Heart left ventricle (tissue), 16 donors: ENCODE results near the gene RHOV. TPM values are rescaled to one million over a fixed set of nuclear protein-coding genes. Genes with fewer than 3 reads are reported as not detected.

Source experiments
- ATAC-seq, 4 donors: fragments of 200-7000 bp; cut with Tn5 transposase; one replicate each; pipeline ENCODE4 v1.9.1; 2020 to 2022; ENCODE audit warnings: moderate library complexity in 4 of 4, mild to moderate bottlenecking in 3 of 4, moderate number of reproducible peaks in 1 of 4
- DNase-seq, 5 donors: peaks; one replicate each; pipeline ENCODE4 v3.0.0-alpha.2; 2020
- H3K27ac ChIP-seq, 12 donors: fragments of 200-600 bp; sonication (generic) in 4 of 12; one replicate each; pipeline versions ENCODE4 v1.5.0 to v1.8.0; 2016 to 2022; ENCODE audit warnings: mild to moderate bottlenecking in 2 of 12
- H3K27me3 ChIP-seq, 9 donors: fragments of 200-600 bp; sonication (generic) in 2 of 9; one replicate each; pipeline versions ENCODE4 v1.5.1 to v1.8.0; 2016 to 2022; ENCODE audit warnings: mild to moderate bottlenecking in 3 of 9
- H3K36me3 ChIP-seq, 9 donors: fragments of 200-600 bp; sonication (generic) in 2 of 9; one replicate each; pipeline versions ENCODE4 v1.5.0 to v1.8.0; 2018 to 2022; ENCODE audit warnings: mild to moderate bottlenecking in 2 of 9
- H3K4me1 ChIP-seq, 12 donors: fragments of 200-600 bp; sonication (generic) in 4 of 12; one replicate each; pipeline versions ENCODE4 v1.5.0 to v1.8.0; 2016 to 2022; ENCODE audit warnings: mild to moderate bottlenecking in 3 of 12
- H3K4me3 ChIP-seq, 12 donors: fragments of 200-600 bp; sonication (generic) in 4 of 12; one replicate each; pipeline versions ENCODE4 v1.5.0 to v1.8.0; 2017 to 2022; ENCODE audit warnings: mild to moderate bottlenecking in 9 of 12, moderate library complexity in 4 of 12
- H3K9me3 ChIP-seq, 12 donors: fragments of 200-600 bp; sonication (generic) in 4 of 12; one replicate each; pipeline versions ENCODE4 v1.5.0 to v1.8.0; 2016 to 2022; ENCODE audit warnings: mild to moderate bottlenecking in 1 of 12
- CTCF ChIP-seq, 12 donors: fragments of 200-600 bp; sonication (generic) in 4 of 12; IDR thresholded peaks; one replicate each; pipeline versions ENCODE4 v1.5.0 to v1.8.0; 2018 to 2022; ENCODE audit warnings: antibody characterized with exemption in 12 of 12, mild to moderate bottlenecking in 5 of 12
- POLR2A ChIP-seq, 2 donors: fragments of 450-650 bp; IDR thresholded peaks; one replicate each; pipeline ENCODE4 v1.6.1; 2017; ENCODE audit warnings: antibody characterized with exemption in 2 of 2, mild to moderate bottlenecking in 2 of 2, moderate library complexity in 2 of 2
- WGBS, 4 donors: extraction: QIAGEN DNeasy Blood & Tissue Kit in 2 of 4; methylation state at CpG; one replicate each; pipeline versions ENCODE4 v1.1.5 to v1.1.7; 2013 to 2018; 5-methylcytosine and 5-hydroxymethylcytosine counted together
- intact Hi-C, 10 donors: fragments of 100-400 bp; cut with DNase I; formaldehyde crosslinking; loops; one replicate each; pipeline versions ENCODE4 v1.11.1 to v1.14.2; 2022
- polyA plus RNA-seq, 2 donors: library from polyadenylated mRNA; stranded (reverse); fragments of 200-250 nt; gene quantifications; one replicate each; pipeline ENCODE4 v1.2.3, GENCODE V29; 2013
- total RNA-seq, 9 donors: library from RNA; depleted of rRNA in 2 of 9; stranded (reverse); fragments of >200 nt in 2 of 9; fragmentation: NEBNext Ultra II Directional in 3 of 9; extraction: Animal tissue kit (Norgen Biotek cat#: 25700) in 3 of 9; gene quantifications; one replicate each; pipeline versions ENCODE4 v1.1.0 to v1.2.4, GENCODE V29; 2016 to 2023
- donor health status: ischemic (EF 13 %, LVEDD 7.1; RV severe dilation, severe dysfunction).
- donor health status: healthy with polysubstance abuse.
- donor health status: DM: no; HTN: yes; CAD: no.
- donor health status: DM: no; HTN: no; CAD: no.
- donor health status: ischemic (EF 25% LVEDD 6.9; RV normal size, moderate dysfunction).
- donor health status: ischemic (EF 25% LVEDD 5.7; RV mildly dilated, moderate dysfunction).
- donor health status: healthy.
- donor health status: DM: yes; HTN: yes; CAD: no.
- donor health status: ischemic (EF 35%, LVEDD 5.7; RV mildly dilated, moderate dysfunction).
- donor health status: nonischemic (EF 11% LVEDD 7.7; RV severe dilation, severe dysfunction).
- donor health status: DM: yes; HTN: yes; CAD: no.
- donor health status: PGD.
- donor health status: ischemic (EF 29% LVEDD 5.4; RV normal size, mild dysfunction).
- donor health status: nonischemic (EF 23%, LVEDD 6.1; RV moderate dilation, normal function).

Gene RHOV
- total and polyA plus RNA-seq, 11 donors = not detected

GRCh38 chr15:40823572-40824343, 50.3 kb downstream of the RHOV start:
- no peaks in the 10 kb centered on the region for H3K4me1 ChIP-seq
- peaks cover 0 to 4% (median 0%) of the 10 kb centered on the region in 9 donors for H3K27me3 ChIP-seq
- WGBS, 4 donors = 92 to 97% (median 92%) methylated on average over 1 of the region's 1 CpG
- ATAC-seq (no peak), DNase-seq (no peak)
- no peak overlapping the region for H3K27ac ChIP-seq
- no peaks in the 10 kb centered on the region for H3K9me3 ChIP-seq
- TF ChIP-seq CTCF (IDR thresholded peaks at IDR 0.05) (no peak), POLR2A (IDR thresholded peaks at IDR 0.05) (no peak)
- H3K36me3 ChIP-seq = no peaks in the 10 kb centered on the region
- no peak overlapping the region for H3K4me3 ChIP-seq
- intact Hi-C loops = no loop called here

Other genes with a start within 250 kb of the RHOV start
- gene RAD51, start 179.1 kb downstream of the RHOV start, total RNA-seq = 1 to 10 TPM in 3 of 9 donors, under 1 TPM in 4, not detected in 2; 0.48 to 3.9 (median 0.65) TPM
- under 1 TPM; 0.15 to 0.36 TPM for gene RAD51, start 179.1 kb downstream of the RHOV start, polyA plus RNA-seq
- 10 to 100 TPM; 12.0 to 22.9 (median 18.5) TPM for gene RMDN3, start 119.0 kb downstream of the RHOV start, total RNA-seq
- 10 to 100 TPM; 14.0 to 26.2 TPM for gene RMDN3, start 119.0 kb downstream of the RHOV start, polyA plus RNA-seq
- gene GCHFR, start 110.2 kb downstream of the RHOV start, total RNA-seq = 10 to 100 TPM in 2 of 9 donors, 1 to 10 TPM in 7; 1.6 to 24.0 (median 6.6) TPM
- 10 to 100 TPM in 1 of 2 donors, 1 to 10 TPM in 1; 5.1 to 12.7 TPM for gene GCHFR, start 110.2 kb downstream of the RHOV start, polyA plus RNA-seq
- 1 to 10 TPM in 1 of 9 donors, under 1 TPM in 5, not detected in 3; 0.12 to 1.1 (median 0.18) TPM for gene C15orf62, start 104.3 kb downstream of the RHOV start, total RNA-seq
- under 1 TPM; 0.06 to 0.30 TPM for gene C15orf62, start 104.3 kb downstream of the RHOV start, polyA plus RNA-seq
- gene ZFYVE19, start 67.1 kb downstream of the RHOV start, total RNA-seq = 10 to 100 TPM; 11.9 to 27.1 (median 18.8) TPM
- gene ZFYVE19, start 67.1 kb downstream of the RHOV start, polyA plus RNA-seq = 10 to 100 TPM; 10.5 to 18.9 TPM
- 10 to 100 TPM in 8 of 9 donors, 1 to 10 TPM in 1; 7.6 to 19.7 (median 14.7) TPM for gene DNAJC17, start 66.8 kb downstream of the RHOV start, total RNA-seq
- 10 to 100 TPM; 29.1 to 29.9 TPM for gene DNAJC17, start 66.8 kb downstream of the RHOV start, polyA plus RNA-seq
- gene PPP1R14D, start 45.5 kb downstream of the RHOV start, total RNA-seq = not detected
- not detected for gene PPP1R14D, start 45.5 kb downstream of the RHOV start, polyA plus RNA-seq
- 1 to 10 TPM in 3 of 9 donors, under 1 TPM in 5, not detected in 1; 0.20 to 3.4 (median 0.76) TPM for gene SPINT1, start 30.2 kb downstream of the RHOV start, total RNA-seq
- under 1 TPM; 0.11 to 0.39 TPM for gene SPINT1, start 30.2 kb downstream of the RHOV start, polyA plus RNA-seq
- 10 to 100 TPM; 18.0 to 29.2 (median 23.1) TPM for gene VPS18, start 20.2 kb upstream of the RHOV start, total RNA-seq
- gene VPS18, start 20.2 kb upstream of the RHOV start, polyA plus RNA-seq = 10 to 100 TPM; 14.7 to 21.3 TPM
- gene DLL4, start 55.1 kb upstream of the RHOV start, total RNA-seq = 10 to 100 TPM in 6 of 9 donors, 1 to 10 TPM in 3; 4.7 to 20.8 (median 13.5) TPM
- gene DLL4, start 55.1 kb upstream of the RHOV start, polyA plus RNA-seq = 10 to 100 TPM in 1 of 2 donors, 1 to 10 TPM in 1; 6.8 to 11.1 TPM
- 1 to 10 TPM in 6 of 9 donors, under 1 TPM in 3; 0.72 to 5.3 (median 1.8) TPM for gene CHAC1, start 79.2 kb upstream of the RHOV start, total RNA-seq
- gene CHAC1, start 79.2 kb upstream of the RHOV start, polyA plus RNA-seq = 1 to 10 TPM; 2.4 to 6.1 TPM
- gene INO80, start 242.0 kb upstream of the RHOV start, total RNA-seq = 10 to 100 TPM in 7 of 9 donors, 1 to 10 TPM in 2; 9.7 to 20.9 (median 12.6) TPM
- gene INO80, start 242.0 kb upstream of the RHOV start, polyA plus RNA-seq = 10 to 100 TPM in 1 of 2 donors, 1 to 10 TPM in 1; 4.7 to 14.3 TPM